HEK293 (cell line): ENCODE data around the gene NFS1.
"Not testable (repeated sequence)": the region's sequence is repeated elsewhere in the genome, so short reads cannot be mapped to it uniquely, and the experiment has no call there.

Experiments
- CTCF ChIA-PET: fragments of 350-600 bp; formaldehyde crosslinking; extraction: SDS; loops from one replicate; lab custom pipeline; 2021; ENCODE audit warnings: antibody characterized with exemption; lab: Yijun Ruan, JAX
- POLR2A ChIA-PET: fragments of 300-600 bp; formaldehyde crosslinking; extraction: SDS; loops from one replicate; lab custom pipeline; 2020; ENCODE audit warnings: antibody characterized with exemption, inconsistent platforms; lab: Yijun Ruan, JAX
- H3K27ac ChIP-seq: fragments of 200-500 bp; sonication (Bioruptor generic); 2 replicates; pipeline ENCODE4 v1.5.1; 2014; ENCODE audit warnings: low read depth, low read length, control low read depth, inconsistent platforms; ENCODE audit errors: extremely low read depth
- H3K36me3 ChIP-seq, 2 experiments: fragments of 200-500 bp in 1 of 2; sonication (Bioruptor generic) in 1 of 2; 1 replicate in 1 of 2; 2 replicates in 1 of 2; pipeline ENCODE4 v1.5.1; 2014 to 2017; ENCODE audit warnings: inconsistent platforms in 2 of 2, low read length in 2 of 2; ENCODE audit not compliant: control insufficient read depth in 2 of 2, insufficient read depth in 1 of 2
- H3K4me1 ChIP-seq: fragments of 200-500 bp; sonication (Bioruptor generic); 2 replicates; pipeline ENCODE4 v1.5.1; 2014; ENCODE audit warnings: mild to moderate bottlenecking, low read length, inconsistent platforms; ENCODE audit not compliant: control insufficient read depth, insufficient read depth
- H3K4me3 ChIP-seq: 2 replicates; pipeline ENCODE4 v1.5.1; 2011; ENCODE audit warnings: low read depth, mild to moderate bottlenecking, control low read depth, low read length, moderate library complexity
- H3K9me3 ChIP-seq: fragments of 200-500 bp; sonication (Bioruptor generic); 2 replicates; pipeline ENCODE4 v1.5.1; 2014; ENCODE audit warnings: low read depth, low read length, inconsistent platforms; ENCODE audit not compliant: control insufficient read depth, insufficient read depth
- BCL11A ChIP-seq: fragments of 450-650 bp; formaldehyde crosslinking; IDR thresholded peaks from 2 replicates; pipeline ENCODE4 v1.5.1; 2016; ENCODE audit warnings: low read depth, missing biosample characterization, missing genetic modification characterization
- SCRT2 ChIP-seq: fragments of 450-650 bp; formaldehyde crosslinking; IDR thresholded peaks from 2 replicates; pipeline ENCODE4 v1.5.1; 2016; ENCODE audit warnings: missing biosample characterization, missing genetic modification characterization
- SP3 ChIP-seq: fragments of 450-650 bp; formaldehyde crosslinking; IDR thresholded peaks from 2 replicates; pipeline ENCODE4 v1.5.1; 2016; ENCODE audit warnings: missing biosample characterization, missing genetic modification characterization
- ZBTB20 ChIP-seq: fragments of 450-650 bp; formaldehyde crosslinking; IDR thresholded peaks from 2 replicates; pipeline ENCODE4 v1.5.1; 2016; ENCODE audit warnings: missing biosample characterization, missing genetic modification characterization
- ZNF423 ChIP-seq: fragments of 450-650 bp; formaldehyde crosslinking; IDR thresholded peaks from 2 replicates; pipeline ENCODE4 v1.5.1; 2016; ENCODE audit warnings: missing biosample characterization, missing genetic modification characterization
- ZNF426 ChIP-seq: fragments of 450-650 bp; formaldehyde crosslinking; IDR thresholded peaks from 2 replicates; pipeline ENCODE4 v1.5.1; 2017; ENCODE audit warnings: missing biosample characterization, missing genetic modification characterization, mild to moderate bottlenecking, inconsistent platforms, moderate library complexity
- ZNF48 ChIP-seq: fragments of 450-650 bp; formaldehyde crosslinking; IDR thresholded peaks from 2 replicates; pipeline ENCODE4 v1.5.1; 2016; ENCODE audit warnings: missing biosample characterization, missing genetic modification characterization
- ZNF501 ChIP-seq: fragments of 450-650 bp; formaldehyde crosslinking; IDR thresholded peaks from 2 replicates; pipeline ENCODE4 v1.5.1; 2016; ENCODE audit warnings: missing biosample characterization, missing genetic modification characterization
- ZNF514 ChIP-seq: fragments of 450-650 bp; formaldehyde crosslinking; IDR thresholded peaks from 2 replicates; pipeline ENCODE4 v1.5.1; 2016; ENCODE audit warnings: missing biosample characterization, missing genetic modification characterization
- TF ChIP-seq, protein P1 (sequence below): fragments of 450-650 bp; formaldehyde crosslinking; IDR thresholded peaks from 2 replicates; pipeline ENCODE4 v1.5.1; 2016; ENCODE audit warnings: missing biosample characterization, missing genetic modification characterization
- TF ChIP-seq, protein P2 (sequence below): fragments of 450-650 bp; formaldehyde crosslinking; IDR thresholded peaks from 2 replicates; pipeline ENCODE4 v1.5.0; 2017; ENCODE audit warnings: missing biosample characterization, missing genetic modification characterization, borderline replicate concordance
- TF ChIP-seq, protein P3 (sequence below): fragments of 450-650 bp; formaldehyde crosslinking; conservative IDR thresholded peaks from 2 replicates; pipeline ENCODE4 v1.5.1; 2016; ENCODE audit warnings: low read depth, missing biosample characterization, missing genetic modification characterization
- TF ChIP-seq, protein P4 (sequence below): fragments of 450-650 bp; formaldehyde crosslinking; IDR thresholded peaks from 2 replicates; pipeline ENCODE4 v1.5.1; 2016; ENCODE audit warnings: missing biosample characterization, missing genetic modification characterization
- TF ChIP-seq, protein P5 (sequence below): fragments of 450-650 bp; formaldehyde crosslinking; IDR thresholded peaks from 2 replicates; pipeline ENCODE4 v1.5.1; 2017; ENCODE audit warnings: missing biosample characterization, mild to moderate bottlenecking, missing genetic modification characterization, moderate library complexity

Gene NFS1

DNA sequence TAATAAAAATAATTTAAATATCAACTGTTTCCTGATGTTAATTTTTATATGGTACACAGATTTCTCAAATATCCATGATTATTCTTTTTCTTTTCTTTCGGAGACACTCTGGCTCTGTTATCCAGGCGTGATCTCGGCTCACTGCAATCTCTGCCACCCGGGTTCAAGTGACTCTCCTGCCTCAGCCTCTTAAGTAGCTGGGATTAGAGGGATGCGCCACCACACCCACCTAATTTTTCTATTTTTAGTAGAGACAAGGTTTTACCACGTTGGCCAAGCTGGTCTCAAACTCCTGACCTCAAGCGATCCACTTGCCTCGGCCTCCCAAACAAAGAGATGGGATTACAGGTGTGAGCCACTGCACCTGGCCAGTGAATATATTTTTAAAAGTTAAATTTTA, 20.6 kb upstream of the NFS1 start (continued):
- TF ChIP-seq SP3 (tag by site-specific recombination) (no peak), ZNF501 (tag by site-specific recombination) (no peak), ZNF514 (no peak), BCL11A (no peak), ZNF426 (tag by site-specific recombination) (no peak), ZBTB20 (tag by site-specific recombination) (no peak)
- TF ChIP-seq, protein P1, sequence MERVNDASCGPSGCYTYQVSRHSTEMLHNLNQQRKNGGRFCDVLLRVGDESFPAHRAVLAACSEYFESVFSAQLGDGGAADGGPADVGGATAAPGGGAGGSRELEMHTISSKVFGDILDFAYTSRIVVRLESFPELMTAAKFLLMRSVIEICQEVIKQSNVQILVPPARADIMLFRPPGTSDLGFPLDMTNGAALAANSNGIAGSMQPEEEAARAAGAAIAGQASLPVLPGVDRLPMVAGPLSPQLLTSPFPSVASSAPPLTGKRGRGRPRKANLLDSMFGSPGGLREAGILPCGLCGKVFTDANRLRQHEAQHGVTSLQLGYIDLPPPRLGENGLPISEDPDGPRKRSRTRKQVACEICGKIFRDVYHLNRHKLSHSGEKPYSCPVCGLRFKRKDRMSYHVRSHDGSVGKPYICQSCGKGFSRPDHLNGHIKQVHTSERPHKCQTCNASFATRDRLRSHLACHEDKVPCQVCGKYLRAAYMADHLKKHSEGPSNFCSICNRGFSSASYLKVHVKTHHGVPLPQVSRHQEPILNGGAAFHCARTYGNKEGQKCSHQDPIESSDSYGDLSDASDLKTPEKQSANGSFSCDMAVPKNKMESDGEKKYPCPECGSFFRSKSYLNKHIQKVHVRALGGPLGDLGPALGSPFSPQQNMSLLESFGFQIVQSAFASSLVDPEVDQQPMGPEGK (tag by site-specific recombination), result no peak

DNA sequence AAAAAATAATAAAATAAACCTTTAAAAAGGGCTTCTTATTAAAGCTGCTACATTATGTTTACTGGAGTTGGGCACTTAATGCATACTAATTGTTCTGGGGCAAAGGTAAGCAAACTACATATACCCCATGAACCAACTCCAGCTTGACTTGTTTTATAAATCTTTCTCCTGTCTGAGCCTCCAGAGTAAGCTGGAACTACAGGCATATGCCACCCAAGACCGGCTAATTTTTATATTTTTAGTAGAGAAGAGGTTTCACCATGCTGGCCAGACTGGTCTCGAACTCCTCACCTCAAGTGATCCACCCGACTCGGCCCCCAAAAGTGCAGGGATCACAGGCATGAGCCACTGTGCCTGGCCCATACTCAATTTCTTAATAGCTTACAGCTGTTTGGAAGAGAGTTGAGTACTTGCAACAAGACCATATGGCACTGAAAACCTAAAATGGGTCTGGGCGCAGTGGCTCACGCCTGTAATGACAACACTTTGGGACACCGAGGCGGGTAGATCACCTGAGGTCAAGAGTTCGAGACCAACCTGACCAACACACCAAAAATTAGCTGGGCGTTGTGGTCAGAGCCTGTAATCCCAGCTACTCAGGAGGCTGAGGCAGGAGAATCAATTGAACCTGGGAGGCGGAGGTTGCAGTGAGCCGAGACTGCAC, 20.0 kb upstream of the NFS1 start:
- Histone ChIP-seq H3K4me3 (no peak overlapping the region), H3K4me1 (no peaks in the 10 kb centered on the region), H3K36me3 (peaks cover 89 to 100% of the 10 kb centered on the region in 2 experiments), H3K27ac (no peak overlapping the region), H3K9me3 (no peaks in the 10 kb centered on the region)
- POLR2A ChIA-PET, result interaction anchor here (0.8 to 1.8 kb wide), 7 partner anchors 8 to 23 kb away, joined by 3 to 7 read pairs (median 4); partner anchors contain the start of gene RBM39
- CTCF ChIA-PET, result interaction anchor here (0.6 to 1.8 kb wide), 3 partner anchors 9 to 416 kb away, joined by 3 to 5 read pairs (median 4); no protein-coding TSS in a partner anchor
- no peak for TF ChIP-seq ZNF423 (tag by site-specific recombination)
- no peak for TF ChIP-seq ZNF48 (tag by site-specific recombination)
- TF ChIP-seq, protein P2, sequence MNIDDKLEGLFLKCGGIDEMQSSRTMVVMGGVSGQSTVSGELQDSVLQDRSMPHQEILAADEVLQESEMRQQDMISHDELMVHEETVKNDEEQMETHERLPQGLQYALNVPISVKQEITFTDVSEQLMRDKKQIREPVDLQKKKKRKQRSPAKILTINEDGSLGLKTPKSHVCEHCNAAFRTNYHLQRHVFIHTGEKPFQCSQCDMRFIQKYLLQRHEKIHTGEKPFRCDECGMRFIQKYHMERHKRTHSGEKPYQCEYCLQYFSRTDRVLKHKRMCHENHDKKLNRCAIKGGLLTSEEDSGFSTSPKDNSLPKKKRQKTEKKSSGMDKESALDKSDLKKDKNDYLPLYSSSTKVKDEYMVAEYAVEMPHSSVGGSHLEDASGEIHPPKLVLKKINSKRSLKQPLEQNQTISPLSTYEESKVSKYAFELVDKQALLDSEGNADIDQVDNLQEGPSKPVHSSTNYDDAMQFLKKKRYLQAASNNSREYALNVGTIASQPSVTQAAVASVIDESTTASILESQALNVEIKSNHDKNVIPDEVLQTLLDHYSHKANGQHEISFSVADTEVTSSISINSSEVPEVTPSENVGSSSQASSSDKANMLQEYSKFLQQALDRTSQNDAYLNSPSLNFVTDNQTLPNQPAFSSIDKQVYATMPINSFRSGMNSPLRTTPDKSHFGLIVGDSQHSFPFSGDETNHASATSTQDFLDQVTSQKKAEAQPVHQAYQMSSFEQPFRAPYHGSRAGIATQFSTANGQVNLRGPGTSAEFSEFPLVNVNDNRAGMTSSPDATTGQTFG, result no peak
- TF ChIP-seq, protein P3, sequence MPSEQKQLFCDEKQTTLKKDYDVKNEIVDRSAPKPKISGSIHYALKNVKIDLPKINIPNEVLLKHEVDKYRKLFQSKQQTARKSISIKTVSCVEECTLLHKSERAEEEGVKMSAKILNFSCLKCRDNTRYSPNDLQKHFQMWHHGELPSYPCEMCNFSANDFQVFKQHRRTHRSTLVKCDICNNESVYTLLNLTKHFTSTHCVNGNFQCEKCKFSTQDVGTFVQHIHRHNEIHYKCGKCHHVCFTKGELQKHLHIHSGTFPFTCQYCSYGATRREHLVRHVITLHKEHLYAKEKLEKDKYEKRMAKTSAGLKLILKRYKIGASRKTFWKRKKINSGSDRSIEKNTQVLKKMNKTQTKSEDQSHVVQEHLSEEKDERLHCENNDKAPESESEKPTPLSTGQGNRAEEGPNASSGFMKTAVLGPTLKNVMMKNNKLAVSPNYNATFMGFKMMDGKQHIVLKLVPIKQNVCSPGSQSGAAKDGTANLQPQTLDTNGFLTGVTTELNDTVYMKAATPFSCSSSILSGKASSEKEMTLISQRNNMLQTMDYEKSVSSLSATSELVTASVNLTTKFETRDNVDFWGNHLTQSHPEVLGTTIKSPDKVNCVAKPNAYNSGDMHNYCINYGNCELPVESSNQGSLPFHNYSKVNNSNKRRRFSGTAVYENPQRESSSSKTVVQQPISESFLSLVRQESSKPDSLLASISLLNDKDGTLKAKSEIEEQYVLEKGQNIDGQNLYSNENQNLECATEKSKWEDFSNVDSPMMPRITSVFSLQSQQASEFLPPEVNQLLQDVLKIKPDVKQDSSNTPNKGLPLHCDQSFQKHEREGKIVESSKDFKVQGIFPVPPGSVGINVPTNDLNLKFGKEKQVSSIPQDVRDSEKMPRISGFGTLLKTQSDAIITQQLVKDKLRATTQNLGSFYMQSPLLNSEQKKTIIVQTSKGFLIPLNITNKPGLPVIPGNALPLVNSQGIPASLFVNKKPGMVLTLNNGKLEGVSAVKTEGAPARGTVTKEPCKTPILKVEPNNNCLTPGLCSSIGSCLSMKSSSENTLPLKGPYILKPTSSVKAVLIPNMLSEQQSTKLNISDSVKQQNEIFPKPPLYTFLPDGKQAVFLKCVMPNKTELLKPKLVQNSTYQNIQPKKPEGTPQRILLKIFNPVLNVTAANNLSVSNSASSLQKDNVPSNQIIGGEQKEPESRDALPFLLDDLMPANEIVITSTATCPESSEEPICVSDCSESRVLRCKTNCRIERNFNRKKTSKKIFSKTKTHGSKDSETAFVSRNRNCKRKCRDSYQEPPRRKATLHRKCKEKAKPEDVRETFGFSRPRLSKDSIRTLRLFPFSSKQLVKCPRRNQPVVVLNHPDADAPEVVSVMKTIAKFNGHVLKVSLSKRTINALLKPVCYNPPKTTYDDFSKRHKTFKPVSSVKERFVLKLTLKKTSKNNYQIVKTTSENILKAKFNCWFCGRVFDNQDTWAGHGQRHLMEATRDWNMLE (tag by site-specific recombination), result no peak

DNA sequence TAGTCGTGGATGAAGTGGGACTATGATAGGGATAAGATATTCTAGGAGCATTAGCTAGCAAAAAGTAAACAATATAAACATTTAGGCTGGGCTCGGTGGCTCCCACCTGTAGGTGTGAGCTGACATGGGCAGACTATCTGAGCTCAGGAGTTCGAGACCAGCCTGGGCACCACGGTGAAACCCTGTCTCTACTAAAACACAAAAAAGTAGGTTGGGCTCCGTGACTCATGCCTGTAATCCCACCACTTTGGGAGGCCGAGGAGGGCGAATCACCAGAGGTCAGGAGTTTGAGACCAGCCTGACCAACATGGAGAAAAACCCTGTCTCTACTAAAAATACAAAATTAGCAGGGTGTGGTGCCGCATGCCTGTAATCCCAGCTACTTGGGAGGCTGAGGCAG, 19.2 kb upstream of the NFS1 start:
- ChIA-PET POLR2A (interaction anchor here (0.8 to 1.8 kb wide), 7 partner anchors 10 to 24 kb away, joined by 3 to 7 read pairs (median 4); partner anchors contain the start of gene RBM39), CTCF (interaction anchor here (1.1 to 1.8 kb wide), 2 partner anchors 8 to 166 kb away, joined by 4 to 5 read pairs; no protein-coding TSS in a partner anchor)
- H3K27ac ChIP-seq, H3K4me1 ChIP-seq, H3K9me3 ChIP-seq, H3K4me3 ChIP-seq: not testable (repeated sequence)
- TF ChIP-seq SCRT2 (tag by site-specific recombination), result 0 out of 2 replicates have a peak, but pooled peaks have one; percentile 16
- TF ChIP-seq, protein P4, sequence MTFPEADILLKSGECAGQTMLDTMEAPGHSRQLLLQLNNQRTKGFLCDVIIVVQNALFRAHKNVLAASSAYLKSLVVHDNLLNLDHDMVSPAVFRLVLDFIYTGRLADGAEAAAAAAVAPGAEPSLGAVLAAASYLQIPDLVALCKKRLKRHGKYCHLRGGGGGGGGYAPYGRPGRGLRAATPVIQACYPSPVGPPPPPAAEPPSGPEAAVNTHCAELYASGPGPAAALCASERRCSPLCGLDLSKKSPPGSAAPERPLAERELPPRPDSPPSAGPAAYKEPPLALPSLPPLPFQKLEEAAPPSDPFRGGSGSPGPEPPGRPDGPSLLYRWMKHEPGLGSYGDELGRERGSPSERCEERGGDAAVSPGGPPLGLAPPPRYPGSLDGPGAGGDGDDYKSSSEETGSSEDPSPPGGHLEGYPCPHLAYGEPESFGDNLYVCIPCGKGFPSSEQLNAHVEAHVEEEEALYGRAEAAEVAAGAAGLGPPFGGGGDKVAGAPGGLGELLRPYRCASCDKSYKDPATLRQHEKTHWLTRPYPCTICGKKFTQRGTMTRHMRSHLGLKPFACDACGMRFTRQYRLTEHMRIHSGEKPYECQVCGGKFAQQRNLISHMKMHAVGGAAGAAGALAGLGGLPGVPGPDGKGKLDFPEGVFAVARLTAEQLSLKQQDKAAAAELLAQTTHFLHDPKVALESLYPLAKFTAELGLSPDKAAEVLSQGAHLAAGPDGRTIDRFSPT (tag by site-specific recombination), result 0 out of 2 replicates have a peak, but pooled peaks have one; percentile 14
- TF ChIP-seq, protein P5, sequence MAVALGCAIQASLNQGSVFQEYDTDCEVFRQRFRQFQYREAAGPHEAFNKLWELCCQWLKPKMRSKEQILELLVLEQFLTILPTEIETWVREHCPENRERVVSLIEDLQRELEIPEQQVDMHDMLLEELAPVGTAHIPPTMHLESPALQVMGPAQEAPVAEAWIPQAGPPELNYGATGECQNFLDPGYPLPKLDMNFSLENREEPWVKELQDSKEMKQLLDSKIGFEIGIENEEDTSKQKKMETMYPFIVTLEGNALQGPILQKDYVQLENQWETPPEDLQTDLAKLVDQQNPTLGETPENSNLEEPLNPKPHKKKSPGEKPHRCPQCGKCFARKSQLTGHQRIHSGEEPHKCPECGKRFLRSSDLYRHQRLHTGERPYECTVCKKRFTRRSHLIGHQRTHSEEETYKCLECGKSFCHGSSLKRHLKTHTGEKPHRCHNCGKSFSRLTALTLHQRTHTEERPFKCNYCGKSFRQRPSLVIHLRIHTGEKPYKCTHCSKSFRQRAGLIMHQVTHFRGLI, result peak; percentile 70; the same call in 1 of the 2 replicates
- TF ChIP-seq, all 188 proteins: peak for 3; not testable (repeated sequence) for 185
- H3K36me3 ChIP-seq, result peaks cover 89 to 100% of the 10 kb centered on the region in 2 experiments
